DND-41 (cell line): Measurements from ENCODE around the gene CPSF2.

Experiments
- EZH2 ChIP-seq: IDR thresholded peaks from 3 replicates; pipeline ENCODE4 v1.6.1; 2012; ENCODE audit warnings: borderline replicate concordance, low read depth, mild to moderate bottlenecking, moderate library complexity, low read length, inconsistent platforms; ENCODE audit not compliant: severe bottlenecking
- TF ChIP-seq, protein P1 (sequence below): IDR thresholded peaks from 2 replicates; pipeline ENCODE4 v1.5.1; 2012; ENCODE audit warnings: borderline replicate concordance, low read length, moderate library complexity, mild to moderate bottlenecking; ENCODE audit not compliant: poor library complexity, severe bottlenecking; ENCODE audit errors: extremely low read depth

- TF ChIP-seq, protein P1, sequence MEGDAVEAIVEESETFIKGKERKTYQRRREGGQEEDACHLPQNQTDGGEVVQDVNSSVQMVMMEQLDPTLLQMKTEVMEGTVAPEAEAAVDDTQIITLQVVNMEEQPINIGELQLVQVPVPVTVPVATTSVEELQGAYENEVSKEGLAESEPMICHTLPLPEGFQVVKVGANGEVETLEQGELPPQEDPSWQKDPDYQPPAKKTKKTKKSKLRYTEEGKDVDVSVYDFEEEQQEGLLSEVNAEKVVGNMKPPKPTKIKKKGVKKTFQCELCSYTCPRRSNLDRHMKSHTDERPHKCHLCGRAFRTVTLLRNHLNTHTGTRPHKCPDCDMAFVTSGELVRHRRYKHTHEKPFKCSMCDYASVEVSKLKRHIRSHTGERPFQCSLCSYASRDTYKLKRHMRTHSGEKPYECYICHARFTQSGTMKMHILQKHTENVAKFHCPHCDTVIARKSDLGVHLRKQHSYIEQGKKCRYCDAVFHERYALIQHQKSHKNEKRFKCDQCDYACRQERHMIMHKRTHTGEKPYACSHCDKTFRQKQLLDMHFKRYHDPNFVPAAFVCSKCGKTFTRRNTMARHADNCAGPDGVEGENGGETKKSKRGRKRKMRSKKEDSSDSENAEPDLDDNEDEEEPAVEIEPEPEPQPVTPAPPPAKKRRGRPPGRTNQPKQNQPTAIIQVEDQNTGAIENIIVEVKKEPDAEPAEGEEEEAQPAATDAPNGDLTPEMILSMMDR = no peak
- no peak for TF ChIP-seq EZH2
Observed at GRCh38 chr14:92144708-92145107, 22.9 kb downstream of the CPSF2 start.
